OCI-LY3 (cell line): ENCODE measurements around the gene ARFRP1.

Source experiments
- EZH2phosphoT487 ChIP-seq: fragments of 200-600 bp; shearing (Covaris generic); IDR thresholded peaks from 2 replicates; pipeline ENCODE4 v1.6.1; 2018; ENCODE audit warnings: antibody characterized with exemption, mixed run types, low read depth
- TF ChIP-seq, protein P1 (sequence below): fragments of 200-600, 300-600 bp; sonication (generic); IDR thresholded peaks from 2 replicates; pipeline ENCODE4 v1.5.1; 2014; ENCODE audit warnings: antibody characterized with exemption, low read length, low read depth

DNA sequence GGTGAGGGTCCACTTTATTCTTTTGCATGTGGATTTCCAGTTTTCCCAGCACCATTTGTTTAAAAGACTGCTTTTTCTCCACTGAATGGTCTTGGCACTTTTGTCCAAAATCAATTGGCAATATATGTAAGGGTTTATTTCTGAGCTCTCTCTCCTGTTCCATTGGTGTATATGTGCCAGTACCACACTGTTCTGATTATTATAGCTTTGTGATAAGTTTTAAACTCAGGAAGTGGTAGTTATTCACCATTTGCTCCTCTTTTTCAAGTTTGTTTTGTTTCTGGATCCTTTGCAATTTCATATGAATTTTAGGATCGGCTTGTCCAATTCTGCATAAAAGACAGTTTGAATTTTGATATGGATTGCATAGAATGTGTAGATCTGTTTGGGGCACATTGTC, 4.4 kb upstream of the ARFRP1 start:
- TF ChIP-seq, protein P1, sequence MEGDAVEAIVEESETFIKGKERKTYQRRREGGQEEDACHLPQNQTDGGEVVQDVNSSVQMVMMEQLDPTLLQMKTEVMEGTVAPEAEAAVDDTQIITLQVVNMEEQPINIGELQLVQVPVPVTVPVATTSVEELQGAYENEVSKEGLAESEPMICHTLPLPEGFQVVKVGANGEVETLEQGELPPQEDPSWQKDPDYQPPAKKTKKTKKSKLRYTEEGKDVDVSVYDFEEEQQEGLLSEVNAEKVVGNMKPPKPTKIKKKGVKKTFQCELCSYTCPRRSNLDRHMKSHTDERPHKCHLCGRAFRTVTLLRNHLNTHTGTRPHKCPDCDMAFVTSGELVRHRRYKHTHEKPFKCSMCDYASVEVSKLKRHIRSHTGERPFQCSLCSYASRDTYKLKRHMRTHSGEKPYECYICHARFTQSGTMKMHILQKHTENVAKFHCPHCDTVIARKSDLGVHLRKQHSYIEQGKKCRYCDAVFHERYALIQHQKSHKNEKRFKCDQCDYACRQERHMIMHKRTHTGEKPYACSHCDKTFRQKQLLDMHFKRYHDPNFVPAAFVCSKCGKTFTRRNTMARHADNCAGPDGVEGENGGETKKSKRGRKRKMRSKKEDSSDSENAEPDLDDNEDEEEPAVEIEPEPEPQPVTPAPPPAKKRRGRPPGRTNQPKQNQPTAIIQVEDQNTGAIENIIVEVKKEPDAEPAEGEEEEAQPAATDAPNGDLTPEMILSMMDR, result no peak
- no peak for TF ChIP-seq EZH2phosphoT487
